Chondrocyte (in vitro differentiated cells): ENCODE measurements around the gene C13orf46. TPM values are rescaled to one million over a fixed set of nuclear protein-coding genes. Genes with fewer than 3 reads are reported as not detected.
A peak's percentile ranks its signal among the peaks of the same experiment; 100 is the strongest.
"Not testable (repeated sequence)": the region's sequence is repeated elsewhere in the genome, so short reads cannot be mapped to it uniquely, and the experiment has no call there.

ENCODE experiments used
- DNase-seq: peaks from one replicate; pipeline ENCODE4 v3.0.0; 2021; ENCODE audit warnings: mixed read lengths, low spot score
- H3K27ac Mint-ChIP-seq: one replicate; pipeline ENCODE4 v1.8.0; 2021; ENCODE audit warnings: mild to moderate bottlenecking, moderate library complexity, mixed read lengths; ENCODE audit not compliant: unreplicated experiment
- H3K27me3 Mint-ChIP-seq: 2 replicates; pipeline ENCODE4 v1.8.0; 2021; ENCODE audit warnings: low read depth, mixed read lengths
- H3K36me3 Mint-ChIP-seq: 2 replicates; pipeline ENCODE4 v1.8.0; 2021; ENCODE audit warnings: low read depth, mixed read lengths
- H3K4me1 Mint-ChIP-seq: 2 replicates; pipeline ENCODE4 v1.8.0; 2021; ENCODE audit warnings: low read depth, mild to moderate bottlenecking, mixed read lengths
- H3K4me3 Mint-ChIP-seq: one replicate; pipeline ENCODE4 v1.8.0; 2021; ENCODE audit warnings: mild to moderate bottlenecking, moderate library complexity, mixed read lengths; ENCODE audit not compliant: unreplicated experiment
- H3K9me3 Mint-ChIP-seq: 2 replicates; pipeline ENCODE4 v1.8.0; 2021; ENCODE audit warnings: low read depth, mixed read lengths
- total RNA-seq: library from RNA; stranded (reverse); gene quantifications from 3 replicates; pipeline ENCODE4 v1.2.1, GENCODE V29; 2021
- TF ChIP-seq, protein P1 (sequence below): fragments of 200-600 bp; sonication (generic); IDR thresholded peaks from 2 replicates; pipeline ENCODE4 v1.5.0; 2021; ENCODE audit warnings: antibody characterized with exemption, mild to moderate bottlenecking, moderate library complexity

C13orf46 gene
- total RNA-seq, 1 donor from 2014 or later, result 2.2 TPM

DNA sequence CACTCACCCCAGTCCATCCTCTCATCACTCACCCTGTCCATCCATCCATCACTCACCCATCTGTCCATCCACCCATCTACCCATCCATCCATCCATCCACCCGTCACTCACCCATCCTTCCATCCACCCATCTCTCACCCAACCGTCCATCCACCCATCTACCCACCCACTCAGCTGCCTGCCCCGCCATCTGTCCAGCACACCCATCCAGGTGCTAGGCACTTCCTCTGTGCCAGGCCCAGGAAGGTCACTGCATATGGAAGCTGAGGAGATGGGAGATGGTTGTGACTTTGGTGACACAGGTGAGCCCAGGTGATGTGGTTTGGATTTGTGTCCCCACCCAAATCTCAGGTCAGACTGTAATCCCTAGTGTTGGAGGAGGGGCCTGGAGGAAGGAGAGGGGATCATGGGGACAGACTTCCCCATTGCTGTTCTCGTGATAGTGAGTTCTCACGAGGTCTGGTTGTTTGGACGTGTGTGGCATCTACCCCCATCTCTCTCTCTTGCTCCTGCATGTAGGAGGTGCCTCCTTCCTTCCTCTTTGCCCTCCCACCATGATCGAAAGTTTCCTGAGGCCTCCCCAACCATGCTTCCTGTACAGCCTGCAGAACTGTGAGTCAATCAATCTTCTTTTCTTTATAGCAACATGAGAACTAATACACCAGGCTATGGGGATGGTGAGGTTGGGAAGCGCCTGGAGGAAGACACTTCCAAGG, 15.9 kb upstream of the C13orf46 start:
- Mint-ChIP-seq H3K4me3 (no peak overlapping the region), H3K9me3 (no peaks in the 10 kb centered on the region), H3K4me1 (no peaks in the 10 kb centered on the region), H3K36me3 (peaks cover 34% of the 10 kb centered on the region), H3K27me3 (no peaks in the 10 kb centered on the region), H3K27ac (no peak overlapping the region)
- TF ChIP-seq, protein P1, sequence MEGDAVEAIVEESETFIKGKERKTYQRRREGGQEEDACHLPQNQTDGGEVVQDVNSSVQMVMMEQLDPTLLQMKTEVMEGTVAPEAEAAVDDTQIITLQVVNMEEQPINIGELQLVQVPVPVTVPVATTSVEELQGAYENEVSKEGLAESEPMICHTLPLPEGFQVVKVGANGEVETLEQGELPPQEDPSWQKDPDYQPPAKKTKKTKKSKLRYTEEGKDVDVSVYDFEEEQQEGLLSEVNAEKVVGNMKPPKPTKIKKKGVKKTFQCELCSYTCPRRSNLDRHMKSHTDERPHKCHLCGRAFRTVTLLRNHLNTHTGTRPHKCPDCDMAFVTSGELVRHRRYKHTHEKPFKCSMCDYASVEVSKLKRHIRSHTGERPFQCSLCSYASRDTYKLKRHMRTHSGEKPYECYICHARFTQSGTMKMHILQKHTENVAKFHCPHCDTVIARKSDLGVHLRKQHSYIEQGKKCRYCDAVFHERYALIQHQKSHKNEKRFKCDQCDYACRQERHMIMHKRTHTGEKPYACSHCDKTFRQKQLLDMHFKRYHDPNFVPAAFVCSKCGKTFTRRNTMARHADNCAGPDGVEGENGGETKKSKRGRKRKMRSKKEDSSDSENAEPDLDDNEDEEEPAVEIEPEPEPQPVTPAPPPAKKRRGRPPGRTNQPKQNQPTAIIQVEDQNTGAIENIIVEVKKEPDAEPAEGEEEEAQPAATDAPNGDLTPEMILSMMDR, result no peak
- peak; percentile 65 for DNase-seq

DNA sequence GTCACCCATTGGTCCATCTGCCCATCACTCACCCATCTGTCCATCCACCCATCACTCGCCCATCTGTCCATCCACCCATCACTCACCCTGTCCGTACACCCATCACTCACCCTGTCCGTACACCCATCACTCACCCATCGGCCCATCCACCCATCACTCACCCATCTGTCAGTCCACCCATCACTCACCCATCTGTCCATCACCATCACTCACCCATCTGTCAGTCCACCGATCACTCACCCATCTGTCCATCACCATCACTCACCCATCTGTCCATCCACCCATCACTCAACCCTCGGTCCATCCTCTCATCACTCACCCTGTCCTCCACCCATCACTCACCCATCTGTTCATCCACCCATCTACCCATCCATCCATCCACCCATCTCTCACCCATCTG, 15.0 kb upstream of the C13orf46 start:
- not testable (repeated sequence) for H3K4me1 Mint-ChIP-seq, H3K4me3 Mint-ChIP-seq, H3K27me3 Mint-ChIP-seq, DNase-seq, H3K27ac Mint-ChIP-seq, H3K9me3 Mint-ChIP-seq
- peaks cover 33% of the 10 kb centered on the region for H3K36me3 Mint-ChIP-seq

DNA sequence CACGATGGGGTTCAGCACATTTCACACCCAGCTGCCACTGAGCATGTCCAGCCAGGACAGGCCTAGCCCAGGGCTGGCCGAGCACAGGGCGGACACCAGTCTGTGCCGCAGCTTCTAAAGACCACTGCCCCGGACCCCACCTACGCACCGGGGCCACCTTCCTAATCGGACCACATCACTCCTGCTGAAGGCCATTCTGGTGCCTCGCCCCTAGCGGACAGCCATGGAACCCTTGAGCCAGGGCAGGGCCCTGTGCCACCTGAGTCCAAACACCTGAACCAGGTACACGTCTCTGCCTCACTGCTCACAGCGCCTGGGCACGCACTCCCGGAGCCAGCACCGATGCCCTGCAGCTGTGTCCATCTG, 8.4 kb upstream of the C13orf46 start:
- peaks cover 25% of the 10 kb centered on the region for H3K36me3 Mint-ChIP-seq
- no peaks in the 10 kb centered on the region for H3K27me3 Mint-ChIP-seq
- no peak overlapping the region for H3K4me3 Mint-ChIP-seq
- H3K9me3 Mint-ChIP-seq, result no peaks in the 10 kb centered on the region
- TF ChIP-seq, protein P1, result no peak
- no peak overlapping the region for H3K27ac Mint-ChIP-seq
- peak; percentile 77 for DNase-seq
- H3K4me1 Mint-ChIP-seq, result peaks cover 22% of the 10 kb centered on the region

DNA sequence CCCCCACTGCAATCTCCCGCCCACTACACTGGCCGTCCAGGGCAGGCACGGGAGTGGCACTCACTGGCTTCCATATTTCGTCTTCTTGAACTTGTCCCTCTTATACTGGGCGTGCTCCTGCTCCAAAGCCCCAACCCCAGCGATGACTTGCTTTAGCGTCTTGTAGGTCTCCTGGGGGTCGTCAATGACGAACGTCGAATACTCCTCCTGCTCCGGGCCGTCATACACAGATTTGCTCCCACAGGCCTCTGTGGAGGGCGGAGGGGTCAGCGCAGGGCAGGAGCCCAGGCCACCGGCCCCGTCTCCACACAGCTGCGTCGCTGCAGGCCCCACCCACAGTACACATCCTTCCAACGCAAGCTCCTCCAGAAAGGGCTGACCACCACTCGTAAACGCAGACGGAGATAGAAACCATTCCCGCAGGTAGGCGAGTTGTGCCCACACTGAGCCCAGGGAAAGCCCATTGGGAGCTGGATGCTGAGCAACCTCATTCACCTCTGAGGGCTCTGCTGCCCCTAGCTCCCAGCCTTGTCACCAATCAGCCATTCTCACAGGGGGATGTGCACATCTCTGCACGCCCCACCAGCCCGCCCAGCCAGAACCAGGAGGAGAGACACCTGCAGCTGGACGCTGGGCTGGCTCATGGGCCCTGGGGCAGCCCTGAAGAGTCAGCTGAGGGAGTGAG, 7.9 kb upstream of the C13orf46 start:
- Mint-ChIP-seq H3K27me3 (no peaks in the 10 kb centered on the region), H3K27ac (no peak overlapping the region), H3K4me1 (peaks cover 28% of the 10 kb centered on the region), H3K9me3 (no peaks in the 10 kb centered on the region), H3K4me3 (no peak overlapping the region), H3K36me3 (peaks cover 25% of the 10 kb centered on the region)
- TF ChIP-seq, protein P1, result no peak
- peak; percentile 80 for DNase-seq

DNA sequence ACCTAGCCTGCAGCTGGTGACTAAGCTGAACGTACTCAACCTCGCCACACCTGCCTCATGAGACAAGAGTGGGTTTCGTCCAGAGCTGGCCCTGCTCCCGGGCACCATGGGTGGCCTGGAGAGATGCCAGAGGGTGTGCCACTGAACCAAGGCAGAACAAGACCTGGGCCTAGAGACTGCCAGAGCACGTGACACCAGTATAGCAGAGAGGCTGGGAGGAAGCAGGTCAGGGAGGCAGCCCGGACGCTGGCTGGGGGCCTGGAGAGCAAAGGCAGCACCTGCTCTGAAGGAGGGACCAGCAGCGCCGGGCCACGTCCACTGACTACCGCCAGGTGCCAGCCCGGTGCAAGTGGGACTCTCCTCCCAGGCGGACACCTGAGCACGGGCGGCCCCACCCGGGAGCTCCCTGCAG, 7.3 kb upstream of the C13orf46 start:
- Mint-ChIP-seq H3K4me1 (peaks cover 30% of the 10 kb centered on the region), H3K27me3 (no peaks in the 10 kb centered on the region), H3K9me3 (no peaks in the 10 kb centered on the region), H3K36me3 (peaks cover 25% of the 10 kb centered on the region), H3K27ac (no peak overlapping the region), H3K4me3 (no peak overlapping the region)
- TF ChIP-seq, protein P1, result no peak
- peak; percentile 93 for DNase-seq
